Measurements from ENCODE around the gene ISCA2. TPM values are rescaled to one million over a fixed set of nuclear protein-coding genes. Genes with fewer than 3 reads are reported as not detected.

The ISCA2 gene
- total and polyA plus RNA-seq, 9 of the 15 experiments (the other 6 are each of a cell fraction or from before 2014, with no cell fraction given): 5.0 to 36.7 (median 18.1) TPM

DNA sequence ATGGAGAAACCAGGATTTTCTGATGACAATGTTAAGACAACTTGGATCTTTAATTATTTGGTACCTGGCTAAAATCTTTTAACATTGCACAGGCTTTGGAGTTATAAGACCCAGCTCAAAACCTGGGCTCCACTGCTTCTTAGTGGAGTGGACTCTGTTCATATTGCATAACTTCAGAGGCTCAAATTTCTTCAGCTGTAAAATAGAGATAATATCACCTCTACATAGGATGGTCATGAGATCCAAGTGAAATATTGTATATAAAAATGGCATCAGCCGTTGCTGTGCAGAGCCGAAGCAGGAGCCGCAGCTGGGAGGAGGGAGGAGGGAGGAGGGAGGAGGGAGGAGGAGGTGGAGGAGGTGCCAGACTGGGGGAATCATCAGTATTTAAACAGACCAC lies 11.0 kb upstream of the ISCA2 start:
- Histone ChIP-seq H3K27me3 (ENCODE audit: control insufficient read depth in 2 of 2, insufficient read depth in 2 of 2, low read length in 2 of 2) (no peaks in the 10 kb centered on the region), H3K9me1 (ENCODE audit: control insufficient read depth, insufficient read depth, low read length) (no peaks in the 10 kb centered on the region), H3K9ac (ENCODE audit: insufficient read depth in 1 of 2, low read depth in 2 of 2, low read length in 2 of 2) (no peak overlapping the region), H4K20me1 (replicated peaks; ENCODE audit: control insufficient read depth, insufficient read depth, low read length) (no peaks in the 10 kb centered on the region; the same call in 1 of the 2 replicates), H3K4me1 (replicated peaks in 1 of 2; ENCODE audit: control insufficient read depth in 2 of 2, insufficient read depth in 2 of 2, low read length in 2 of 2) (no peaks in the 10 kb centered on the region), H3K4me3 (no peak overlapping the region), H3K4me2 (ENCODE audit: insufficient read depth, low read length) (no peak overlapping the region), H3K9me3 (replicated peaks; ENCODE audit: control insufficient read depth, insufficient read depth, low read depth, low read length) (no peaks in the 10 kb centered on the region), H3K36me3 (ENCODE audit: control insufficient read depth, insufficient read depth, low read length) (no peaks in the 10 kb centered on the region), H3K79me2 (ENCODE audit: control insufficient read depth, insufficient read depth, low read length) (no peaks in the 10 kb centered on the region), H3K27ac (ENCODE audit: extremely low read depth, low read depth, low read length) (no peak overlapping the region), H2AFZ (ENCODE audit: low read depth, low read length) (no peak overlapping the region)
- no TSS peak for BruUV-seq (replicated peaks)
- intact Hi-C loops (cut with micrococcal nuclease): no loop called here
- ChIA-PET POLR2A (no interaction called here), CTCF (ENCODE audit: low intra/inter-chr PET ratio) (no interaction called here)
- DNase-seq (ENCODE audit: extremely low read depth in 1 of 4, low spot score in 3 of 4): no peak
- 22% methylated on average over 1 of the region's 3 CpGs for WGBS (ENCODE audit: insufficient coverage, low coverage, missing lambda C conversion rate)
- in situ Hi-C loops (cut with MboI): no loop called here
- no peak for FAIRE-seq
- TF ChIP-seq NR3C1 (CRISPR knock-in tag; IDR thresholded peaks at IDR 0.05) (no peak), KDM5B (IDR thresholded peaks at IDR 0.05; ENCODE audit: insufficient replicate concordance, low read depth, low read length) (no peak), PRMT5 (CRISPR knock-in tag; IDR thresholded peaks at IDR 0.05) (no peak)
- no peak for ATAC-seq

DNA sequence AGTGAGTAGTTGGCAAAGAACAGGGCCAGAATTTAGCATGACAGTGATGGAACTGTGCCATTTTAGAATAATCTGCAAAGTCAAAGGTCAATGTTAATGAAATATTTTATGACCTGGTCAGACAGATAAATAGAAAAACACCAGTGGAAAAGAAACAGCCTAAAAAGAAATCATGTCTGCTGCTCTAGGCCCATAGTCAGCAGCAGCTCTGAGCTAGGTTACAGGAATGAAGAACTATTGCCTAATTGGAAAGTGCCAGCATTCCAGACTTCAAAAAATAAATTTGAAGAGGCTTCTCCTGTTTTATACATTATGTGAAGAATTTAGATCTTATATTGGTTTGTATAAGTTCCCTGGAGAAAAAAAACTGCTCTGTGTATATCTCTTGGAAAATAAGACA lies 10.2 kb upstream of the ISCA2 start:
- H3K9ac ChIP-seq (ENCODE audit: insufficient read depth in 1 of 2, low read depth in 2 of 2, low read length in 2 of 2): no peak overlapping the region
- DNase-seq (ENCODE audit: extremely low read depth in 1 of 4, low spot score in 3 of 4) (no peak), ATAC-seq (no peak), FAIRE-seq (no peak)
- ChIA-PET POLR2A (no interaction called here), CTCF (ENCODE audit: low intra/inter-chr PET ratio) (no interaction called here)
- in situ Hi-C loops (cut with MboI): no loop called here
- no peaks in the 10 kb centered on the region for H3K4me1 ChIP-seq (replicated peaks in 1 of 2; ENCODE audit: control insufficient read depth in 2 of 2, insufficient read depth in 2 of 2, low read length in 2 of 2)
- no peaks in the 10 kb centered on the region for H3K9me3 ChIP-seq (replicated peaks; ENCODE audit: control insufficient read depth, insufficient read depth, low read depth, low read length)
- no peaks in the 10 kb centered on the region; the same call in 1 of the 2 replicates for H4K20me1 ChIP-seq (replicated peaks; ENCODE audit: control insufficient read depth, insufficient read depth, low read length)
- H3K9me1 ChIP-seq (ENCODE audit: control insufficient read depth, insufficient read depth, low read length): no peaks in the 10 kb centered on the region
- intact Hi-C loops (cut with micrococcal nuclease): no loop called here
- H3K79me2 ChIP-seq (ENCODE audit: control insufficient read depth, insufficient read depth, low read length): no peaks in the 10 kb centered on the region
- H3K4me3 ChIP-seq: no peak overlapping the region
- H3K36me3 ChIP-seq (ENCODE audit: control insufficient read depth, insufficient read depth, low read length): no peaks in the 10 kb centered on the region
- no peak overlapping the region for H3K27ac ChIP-seq (ENCODE audit: extremely low read depth, low read depth, low read length)
- H3K27me3 ChIP-seq (ENCODE audit: control insufficient read depth in 2 of 2, insufficient read depth in 2 of 2, low read length in 2 of 2): no peaks in the 10 kb centered on the region
- no peak overlapping the region for H2AFZ ChIP-seq (ENCODE audit: low read depth, low read length)
- BruUV-seq (replicated peaks): no TSS peak
- no peak overlapping the region for H3K4me2 ChIP-seq (ENCODE audit: insufficient read depth, low read length)
- TF ChIP-seq ZC3H8 (IDR thresholded peaks at IDR 0.05) (no peak), TCF3 (CRISPR knock-in tag; IDR thresholded peaks at IDR 0.05) (no peak), MYC (IDR thresholded peaks at IDR 0.05; ENCODE audit: low read depth, low read length) (no peak), MYC (CRISPR knock-in tag; IDR thresholded peaks at IDR 0.05; ENCODE audit: borderline replicate concordance, low read depth) (no peak), ZSCAN29 (IDR thresholded peaks at IDR 0.05) (no peak), RAD51 (IDR thresholded peaks at IDR 0.05; ENCODE audit: borderline replicate concordance, low read depth) (no peak), POLR2B (IDR thresholded peaks at IDR 0.05; ENCODE audit: low read depth, partially characterized antibody) (no peak), BMI1 (IDR thresholded peaks at IDR 0.05; ENCODE audit: low read length) (no peak), ZNF232 (CRISPR knock-in tag; IDR thresholded peaks at IDR 0.05) (no peak), TEAD4 (IDR thresholded peaks at IDR 0.05; ENCODE audit: low read length) (no peak), TEAD4 (CRISPR knock-in tag; IDR thresholded peaks at IDR 0.05; ENCODE audit: borderline replicate concordance) (no peak), MTF1 (CRISPR knock-in tag; IDR thresholded peaks at IDR 0.05; ENCODE audit: borderline replicate concordance) (no peak)
- TF ChIP-seq, protein P1, sequence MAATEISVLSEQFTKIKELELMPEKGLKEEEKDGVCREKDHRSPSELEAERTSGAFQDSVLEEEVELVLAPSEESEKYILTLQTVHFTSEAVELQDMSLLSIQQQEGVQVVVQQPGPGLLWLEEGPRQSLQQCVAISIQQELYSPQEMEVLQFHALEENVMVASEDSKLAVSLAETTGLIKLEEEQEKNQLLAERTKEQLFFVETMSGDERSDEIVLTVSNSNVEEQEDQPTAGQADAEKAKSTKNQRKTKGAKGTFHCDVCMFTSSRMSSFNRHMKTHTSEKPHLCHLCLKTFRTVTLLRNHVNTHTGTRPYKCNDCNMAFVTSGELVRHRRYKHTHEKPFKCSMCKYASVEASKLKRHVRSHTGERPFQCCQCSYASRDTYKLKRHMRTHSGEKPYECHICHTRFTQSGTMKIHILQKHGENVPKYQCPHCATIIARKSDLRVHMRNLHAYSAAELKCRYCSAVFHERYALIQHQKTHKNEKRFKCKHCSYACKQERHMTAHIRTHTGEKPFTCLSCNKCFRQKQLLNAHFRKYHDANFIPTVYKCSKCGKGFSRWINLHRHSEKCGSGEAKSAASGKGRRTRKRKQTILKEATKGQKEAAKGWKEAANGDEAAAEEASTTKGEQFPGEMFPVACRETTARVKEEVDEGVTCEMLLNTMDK (IDR thresholded peaks at IDR 0.05; ENCODE audit: borderline replicate concordance, insufficient read depth, low read depth, low read length, poor library complexity, severe bottlenecking): no peak
- TF ChIP-seq, protein P2, sequence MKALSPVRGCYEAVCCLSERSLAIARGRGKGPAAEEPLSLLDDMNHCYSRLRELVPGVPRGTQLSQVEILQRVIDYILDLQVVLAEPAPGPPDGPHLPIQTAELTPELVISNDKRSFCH (CRISPR knock-in tag; IDR thresholded peaks at IDR 0.05): no peak
- TF ChIP-seq, protein P2 (tag; IDR thresholded peaks at IDR 0.05): no peak

Data from K562 (cell line).